Esophagus squamous epithelium (tissue), 5 donors: ENCODE measurements around the gene CUEDC1. TPM values are rescaled to one million over a fixed set of nuclear protein-coding genes. Genes with fewer than 3 reads are reported as not detected.
A peak's percentile ranks its signal among the peaks of the same experiment; 100 is the strongest.

ENCODE experiments used
- DNase-seq: peaks from one replicate; lab custom pipeline; 2025; lab: John Stamatoyannopoulos, UW
- H3K27ac ChIP-seq, 4 donors: fragments of 200-600 bp; sonication (generic); one replicate each; pipeline ENCODE4 v1.5.1; 2016 to 2019; ENCODE audit warnings: mild to moderate bottlenecking in 1 of 4
- H3K27me3 ChIP-seq, 4 donors: fragments of 200-600 bp; sonication (generic); 1 replicate in 3 of 4; 2 replicates in 1 of 4; pipeline versions ENCODE4 v1.5.1 to v1.6.0; 2017 to 2021; ENCODE audit warnings: antibody characterized with exemption in 1 of 4
- H3K36me3 ChIP-seq, 3 donors: fragments of 200-600 bp; sonication (generic); one replicate each; pipeline ENCODE4 v1.5.1; 2016 to 2019
- H3K4me1 ChIP-seq, 3 donors: fragments of 200-600 bp; sonication (generic); one replicate each; pipeline ENCODE4 v1.5.1; 2017 to 2019
- H3K4me3 ChIP-seq, 4 donors: fragments of 200-600 bp; sonication (generic); 1 replicate in 3 of 4; 2 replicates in 1 of 4; pipeline ENCODE4 v1.5.1; 2016 to 2019; ENCODE audit warnings: mild to moderate bottlenecking in 2 of 4, moderate library complexity in 1 of 4
- H3K9me3 ChIP-seq, 3 donors: fragments of 200-600 bp; sonication (generic); one replicate each; pipeline ENCODE4 v1.5.1; 2016 to 2019
- POLR2A ChIP-seq, 4 donors: fragments of 450-650 bp; IDR thresholded peaks; one replicate each; pipeline ENCODE4 v1.6.1; 2017; ENCODE audit warnings: antibody characterized with exemption in 4 of 4, mild to moderate bottlenecking in 4 of 4, moderate library complexity in 3 of 4
- WGBS, 2 donors: methylation state at CpG; one replicate each; pipeline ENCODE4 v1.1.5; 2018; 5-methylcytosine and 5-hydroxymethylcytosine counted together
- intact Hi-C: fragments of 100-400 bp; cut with DNase I; formaldehyde crosslinking; loops from one replicate; pipeline ENCODE4 v1.15.0; 2022
- total RNA-seq, 4 donors: library from RNA; depleted of rRNA; stranded (reverse); fragments of >200 nt; gene quantifications; one replicate each; pipeline ENCODE4 v1.1.0, GENCODE V29; 2016
- TF ChIP-seq, protein P1 (sequence below), 6 experiments: fragments of 450-650 bp in 4 of 6; fragments of 200-600 bp in 2 of 6; sonication (generic) in 2 of 6; IDR thresholded peaks; one replicate each; pipeline ENCODE4 v1.5.1; 2016 to 2019; ENCODE audit warnings: antibody characterized with exemption in 6 of 6, mild to moderate bottlenecking in 4 of 6, moderate library complexity in 4 of 6
- donor health status: DM: yes; HTN: yes; CAD: no.

CUEDC1 gene, protein sequence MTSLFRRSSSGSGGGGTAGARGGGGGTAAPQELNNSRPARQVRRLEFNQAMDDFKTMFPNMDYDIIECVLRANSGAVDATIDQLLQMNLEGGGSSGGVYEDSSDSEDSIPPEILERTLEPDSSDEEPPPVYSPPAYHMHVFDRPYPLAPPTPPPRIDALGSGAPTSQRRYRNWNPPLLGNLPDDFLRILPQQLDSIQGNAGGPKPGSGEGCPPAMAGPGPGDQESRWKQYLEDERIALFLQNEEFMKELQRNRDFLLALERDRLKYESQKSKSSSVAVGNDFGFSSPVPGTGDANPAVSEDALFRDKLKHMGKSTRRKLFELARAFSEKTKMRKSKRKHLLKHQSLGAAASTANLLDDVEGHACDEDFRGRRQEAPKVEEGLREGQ
- 10 to 100 TPM in 3 of 4 donors, 1 to 10 TPM in 1; 7.4 to 27.3 (median 18.4) TPM for total RNA-seq

DNA sequence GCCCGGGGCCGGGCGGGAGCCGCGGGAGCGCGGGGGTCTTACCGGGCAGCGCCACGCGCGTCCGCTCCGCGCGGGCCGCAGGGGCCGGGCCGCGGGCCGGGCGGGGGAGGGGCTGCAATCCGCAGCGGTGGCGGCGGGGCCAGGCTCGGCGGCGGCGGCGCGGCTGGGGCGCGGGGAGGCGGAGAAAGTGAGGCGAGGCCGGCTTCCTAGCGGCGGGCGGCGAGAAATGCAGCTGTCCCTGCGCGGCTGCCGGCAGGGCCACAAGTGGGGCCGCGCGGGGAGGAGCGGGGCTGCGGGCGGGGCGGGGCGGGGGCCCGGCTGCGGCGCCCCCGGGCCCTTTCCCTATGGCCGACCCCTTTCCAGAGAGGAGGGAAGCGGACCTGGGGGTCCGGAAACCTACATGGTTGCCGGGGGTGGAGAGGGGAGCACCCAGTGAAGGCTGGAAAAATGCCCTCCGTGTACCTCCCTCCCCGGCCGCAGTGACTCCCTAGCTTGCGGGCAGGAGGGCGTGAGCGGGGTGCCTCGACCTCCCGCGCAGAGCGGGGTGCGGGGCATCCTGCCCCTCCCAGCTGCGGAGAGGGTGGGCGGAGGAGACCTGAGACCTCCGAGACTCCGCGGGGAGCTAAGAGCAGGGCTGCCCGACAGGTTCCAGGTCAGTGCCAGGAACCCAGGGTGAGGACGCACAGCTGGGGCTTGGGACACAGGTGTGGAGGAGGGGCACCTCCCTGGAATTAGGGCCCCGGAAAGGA is at the start of gene CUEDC1:
Gene CUEDC1, minus strand, starts transcription at position 230 of the 749 bp plus-strand sequence. CDS start 69,848 bp downstream, outside the sequence.
- WGBS, 2 donors = no CpG with 5 or more reads among the region's 79 CpGs
- peak within 1 kb of the TSS; percentile 67 to 92 (median 88) for H3K4me3 ChIP-seq
- peaks cover 35 to 58% (median 38%) of the 10 kb centered on the region in 3 donors for H3K4me1 ChIP-seq
- DNase-seq = no peak
- TF ChIP-seq, protein P1, sequence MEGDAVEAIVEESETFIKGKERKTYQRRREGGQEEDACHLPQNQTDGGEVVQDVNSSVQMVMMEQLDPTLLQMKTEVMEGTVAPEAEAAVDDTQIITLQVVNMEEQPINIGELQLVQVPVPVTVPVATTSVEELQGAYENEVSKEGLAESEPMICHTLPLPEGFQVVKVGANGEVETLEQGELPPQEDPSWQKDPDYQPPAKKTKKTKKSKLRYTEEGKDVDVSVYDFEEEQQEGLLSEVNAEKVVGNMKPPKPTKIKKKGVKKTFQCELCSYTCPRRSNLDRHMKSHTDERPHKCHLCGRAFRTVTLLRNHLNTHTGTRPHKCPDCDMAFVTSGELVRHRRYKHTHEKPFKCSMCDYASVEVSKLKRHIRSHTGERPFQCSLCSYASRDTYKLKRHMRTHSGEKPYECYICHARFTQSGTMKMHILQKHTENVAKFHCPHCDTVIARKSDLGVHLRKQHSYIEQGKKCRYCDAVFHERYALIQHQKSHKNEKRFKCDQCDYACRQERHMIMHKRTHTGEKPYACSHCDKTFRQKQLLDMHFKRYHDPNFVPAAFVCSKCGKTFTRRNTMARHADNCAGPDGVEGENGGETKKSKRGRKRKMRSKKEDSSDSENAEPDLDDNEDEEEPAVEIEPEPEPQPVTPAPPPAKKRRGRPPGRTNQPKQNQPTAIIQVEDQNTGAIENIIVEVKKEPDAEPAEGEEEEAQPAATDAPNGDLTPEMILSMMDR (IDR thresholded peaks at IDR 0.05) = peak in 2 of 6 experiments; percentile 39 to 57
- TF ChIP-seq POLR2A (IDR thresholded peaks at IDR 0.05) = no peak
- H3K27ac ChIP-seq = peak within 1 kb of the TSS; percentile 93 to 98 (median 95)
- intact Hi-C loops = loop anchor here (10.0 kb wide), 1 partner anchor 91 kb away; no protein-coding TSS in a partner anchor
- no peaks in the 10 kb centered on the region for H3K9me3 ChIP-seq
- H3K36me3 ChIP-seq = no peaks in the 10 kb centered on the region
- H3K27me3 ChIP-seq = no peaks in the 10 kb centered on the region

DNA sequence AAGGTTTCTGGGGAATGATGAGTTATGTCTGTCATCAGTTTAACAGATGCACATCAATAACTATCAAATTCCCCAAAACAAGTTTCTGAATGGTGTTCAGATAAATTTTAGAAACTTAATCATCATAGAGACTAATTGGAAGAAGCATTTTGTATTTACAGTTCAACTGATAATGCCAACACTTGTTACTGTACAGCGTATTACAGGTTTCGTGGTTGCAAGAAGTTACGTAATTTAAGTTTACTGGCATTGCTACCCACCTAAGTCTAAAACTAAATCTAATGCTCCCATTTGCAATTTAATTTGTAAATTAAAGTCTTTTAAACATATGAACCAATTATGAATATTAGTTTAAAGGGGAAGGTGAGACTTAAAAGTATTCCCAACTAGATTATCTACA is 48.8 kb upstream of the CUEDC1 start:
- Histone ChIP-seq H3K9me3 (no peaks in the 10 kb centered on the region), H3K27ac (no peak overlapping the region), H3K27me3 (no peaks in the 10 kb centered on the region), H3K4me1 (peaks cover 15 to 75% (median 34%) of the 10 kb centered on the region in 3 donors), H3K4me3 (peak overlapping the region in 2 of 4 donors; percentile 1 to 76), H3K36me3 (peaks cover 0 to 61% (median 14%) of the 10 kb centered on the region in 3 donors)
- TF ChIP-seq POLR2A (IDR thresholded peaks at IDR 0.05) = no peak
- TF ChIP-seq, protein P1 (IDR thresholded peaks at IDR 0.05) = no peak
- DNase-seq = no peak
- intact Hi-C loops = no loop called here
- 47 to 51% methylated on average over 3 of the region's 3 CpGs for WGBS, 2 donors

DNA sequence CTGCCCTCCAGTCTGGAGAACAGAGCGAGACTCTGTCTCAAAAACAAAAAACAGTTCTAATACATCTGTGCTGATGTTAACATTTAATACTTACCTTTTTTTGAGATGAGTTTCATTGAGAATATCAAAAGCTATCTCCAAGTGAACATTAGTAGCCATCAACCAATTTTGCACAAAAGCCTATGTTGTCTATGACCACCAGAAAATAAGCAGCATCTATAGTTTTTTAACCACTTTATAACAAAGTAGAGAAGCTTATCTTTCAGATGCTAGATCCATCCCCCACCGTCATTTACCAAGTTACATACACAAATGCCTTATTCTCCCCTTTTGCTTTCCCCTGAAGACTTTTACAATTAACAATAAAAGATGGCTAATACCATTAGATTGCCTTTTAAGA is 47.8 kb upstream of the CUEDC1 start:
- TF ChIP-seq, protein P1 (IDR thresholded peaks at IDR 0.05) = no peak
- no peak for TF ChIP-seq POLR2A (IDR thresholded peaks at IDR 0.05)
- Histone ChIP-seq H3K4me3 (no peak overlapping the region), H3K9me3 (no peaks in the 10 kb centered on the region), H3K36me3 (peaks cover 2 to 64% (median 14%) of the 10 kb centered on the region in 3 donors), H3K27me3 (no peaks in the 10 kb centered on the region), H3K4me1 (peaks cover 10 to 68% (median 30%) of the 10 kb centered on the region in 3 donors), H3K27ac (no peak overlapping the region)
- intact Hi-C loops = no loop called here
- 80 to 86% methylated on average over 2 of the region's 2 CpGs for WGBS, 2 donors
- DNase-seq = no peak

DNA sequence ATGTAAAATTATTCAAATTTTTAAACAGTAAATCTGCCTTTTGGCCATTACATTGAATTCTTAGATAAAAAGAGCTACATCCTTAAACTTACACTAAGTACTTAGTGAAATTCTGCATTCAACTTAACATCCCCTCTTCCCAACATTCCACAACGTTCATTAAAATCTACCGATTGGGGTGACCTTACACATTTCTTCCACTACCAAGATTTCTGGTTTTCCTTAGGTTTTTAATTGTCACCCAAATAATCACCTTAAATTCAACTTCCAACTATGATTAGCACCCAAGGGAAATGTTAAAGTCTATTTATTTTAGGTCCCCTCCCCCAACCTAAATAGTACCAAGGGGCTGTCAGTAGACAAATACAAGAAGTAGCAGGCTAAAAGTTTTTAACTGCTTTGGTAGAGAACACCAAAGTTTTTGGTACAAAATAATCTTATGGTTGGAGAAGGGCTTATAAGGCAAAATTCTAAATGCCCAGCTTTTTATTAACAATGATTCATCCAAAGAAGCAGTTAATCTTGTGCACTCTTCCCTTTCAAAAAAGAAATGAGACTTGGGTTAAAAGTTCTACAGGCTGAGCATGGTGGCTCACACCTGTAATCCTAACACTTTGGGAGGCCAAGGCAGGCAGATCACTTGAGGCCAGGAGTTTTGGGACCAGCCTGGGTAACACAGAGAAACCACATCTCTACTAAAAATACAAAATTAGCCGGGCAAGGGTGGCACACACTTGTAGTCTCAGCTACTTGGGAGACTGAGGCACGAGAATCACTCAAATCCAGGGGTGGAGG is 47.1 kb upstream of the CUEDC1 start:
- Histone ChIP-seq H3K27me3 (no peaks in the 10 kb centered on the region), H3K9me3 (no peaks in the 10 kb centered on the region), H3K27ac (no peak overlapping the region), H3K4me1 (peaks cover 8 to 65% (median 29%) of the 10 kb centered on the region in 3 donors), H3K36me3 (peaks cover 2 to 70% (median 14%) of the 10 kb centered on the region in 3 donors), H3K4me3 (no peak overlapping the region)
- intact Hi-C loops = no loop called here
- TF ChIP-seq, protein P1 (IDR thresholded peaks at IDR 0.05) = peak in 1 of 6 experiments; percentile 4
- TF ChIP-seq POLR2A (IDR thresholded peaks at IDR 0.05) = no peak
- WGBS, 2 donors = 63 to 64% methylated on average over 3 to 4 of the region's 4 CpGs
- DNase-seq = no peak
